Breast epithelium (tissue), 4 donors: ENCODE data around the gene FTO. TPM values are rescaled to one million over a fixed set of nuclear protein-coding genes. Genes with fewer than 3 reads are reported as not detected.

ENCODE experiments used
- DNase-seq, 2 donors: peaks; one replicate each; pipeline ENCODE4 v3.0.0-alpha.2; 2019; ENCODE audit warnings: low spot score in 2 of 2
- H3K27ac ChIP-seq, 2 donors: fragments of 200-600 bp; sonication (generic) in 1 of 2; one replicate each; pipeline ENCODE4 v1.5.1; 2016 to 2019; ENCODE audit warnings: mild to moderate bottlenecking in 1 of 2
- H3K27me3 ChIP-seq, 2 donors: fragments of 200-600 bp; sonication (generic) in 1 of 2; one replicate each; pipeline versions ENCODE4 v1.5.1 to v1.6.0; 2017 to 2019; ENCODE audit warnings: control low read depth in 1 of 2, mild to moderate bottlenecking in 1 of 2
- H3K36me3 ChIP-seq: fragments of 200-600 bp; one replicate; pipeline ENCODE4 v1.5.1; 2019
- H3K4me1 ChIP-seq, 2 donors: fragments of 200-600 bp; sonication (generic); one replicate each; pipeline ENCODE4 v1.5.1; 2016 to 2019; ENCODE audit warnings: control low read depth in 1 of 2
- H3K4me3 ChIP-seq, 3 donors: fragments of 200-600 bp; sonication (generic); 1 replicate in 2 of 3; 2 replicates in 1 of 3; pipeline ENCODE4 v1.5.1; 2016 to 2019; ENCODE audit warnings: mild to moderate bottlenecking in 3 of 3, moderate library complexity in 2 of 3
- H3K9me3 ChIP-seq, 2 donors: fragments of 200-600 bp; sonication (generic) in 1 of 2; one replicate each; pipeline ENCODE4 v1.5.1; 2016 to 2019; ENCODE audit warnings: control low read depth in 1 of 2
- POLR2A ChIP-seq: fragments of 450-650 bp; IDR thresholded peaks from one replicate; pipeline ENCODE4 v1.6.1; 2016; ENCODE audit warnings: antibody characterized with exemption, mild to moderate bottlenecking, moderate library complexity
- POLR2AphosphoS5 ChIP-seq, 3 donors: sonication (generic); formaldehyde crosslinking; IDR thresholded peaks; one replicate each; pipeline ENCODE4 v1.6.1; 2017; ENCODE audit warnings: antibody characterized with exemption in 3 of 3
- intact Hi-C: fragments of 100-400 bp; cut with DNase I; formaldehyde crosslinking; loops from one replicate; pipeline ENCODE4 v1.15.1; 2023; ENCODE audit warnings: low total_unique reads
- total RNA-seq, 3 donors: library from RNA; depleted of rRNA; stranded (reverse); fragments of >200 nt; gene quantifications; one replicate each; pipeline ENCODE4 v1.1.0, GENCODE V29; 2016
- TF ChIP-seq, protein P1 (sequence below), 3 donors: fragments of 450-650 bp; IDR thresholded peaks; one replicate each; pipeline ENCODE4 v1.5.1; 2016 to 2017; ENCODE audit warnings: antibody characterized with exemption in 3 of 3, mild to moderate bottlenecking in 3 of 3, moderate library complexity in 3 of 3

The FTO gene
- total RNA-seq, 3 donors from 2014 or later: 109 to 193 (median 174) TPM

DNA sequence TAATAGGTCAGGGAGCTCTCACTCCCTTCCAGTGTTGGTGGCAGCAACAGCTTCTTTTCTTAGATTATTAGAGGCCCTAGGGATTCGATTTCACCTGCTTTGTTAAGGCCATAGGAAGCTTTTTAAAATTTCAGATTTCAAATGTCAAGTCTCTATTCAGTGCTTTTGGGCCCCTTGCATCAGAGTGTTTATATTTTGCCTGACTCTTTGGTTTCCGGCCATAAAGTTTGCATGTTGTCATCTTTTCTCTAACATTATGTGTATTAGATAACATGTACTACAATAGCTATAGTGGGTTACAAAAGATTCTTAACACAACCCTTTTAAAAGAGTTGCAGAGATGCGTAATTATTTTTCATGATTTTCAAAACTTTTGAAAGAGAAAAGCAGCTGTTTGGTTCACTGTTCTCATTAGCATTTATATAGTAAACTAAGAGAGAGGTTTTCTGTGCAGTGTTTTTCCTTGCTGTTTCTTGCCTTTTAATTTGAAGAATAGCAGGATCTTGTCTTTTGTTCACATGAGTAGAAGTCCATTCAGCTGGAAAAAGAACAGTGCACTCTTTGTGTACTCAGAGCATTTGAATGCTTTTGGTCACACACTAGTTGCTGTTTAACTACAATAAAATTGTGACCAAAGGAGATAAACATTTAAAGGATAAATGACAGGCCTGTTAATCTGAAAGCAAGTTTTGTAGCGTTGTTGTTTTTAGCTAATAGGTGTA, 52.5 kb downstream of the FTO start:
- no peaks in the 10 kb centered on the region for H3K4me1 ChIP-seq
- no peaks in the 10 kb centered on the region for H3K36me3 ChIP-seq
- intact Hi-C loops: no loop called here
- H3K4me3 ChIP-seq: no peak overlapping the region
- TF ChIP-seq POLR2A (no peak), POLR2AphosphoS5 (IDR thresholded peaks at IDR 0.05) (no peak)
- TF ChIP-seq, protein P1, sequence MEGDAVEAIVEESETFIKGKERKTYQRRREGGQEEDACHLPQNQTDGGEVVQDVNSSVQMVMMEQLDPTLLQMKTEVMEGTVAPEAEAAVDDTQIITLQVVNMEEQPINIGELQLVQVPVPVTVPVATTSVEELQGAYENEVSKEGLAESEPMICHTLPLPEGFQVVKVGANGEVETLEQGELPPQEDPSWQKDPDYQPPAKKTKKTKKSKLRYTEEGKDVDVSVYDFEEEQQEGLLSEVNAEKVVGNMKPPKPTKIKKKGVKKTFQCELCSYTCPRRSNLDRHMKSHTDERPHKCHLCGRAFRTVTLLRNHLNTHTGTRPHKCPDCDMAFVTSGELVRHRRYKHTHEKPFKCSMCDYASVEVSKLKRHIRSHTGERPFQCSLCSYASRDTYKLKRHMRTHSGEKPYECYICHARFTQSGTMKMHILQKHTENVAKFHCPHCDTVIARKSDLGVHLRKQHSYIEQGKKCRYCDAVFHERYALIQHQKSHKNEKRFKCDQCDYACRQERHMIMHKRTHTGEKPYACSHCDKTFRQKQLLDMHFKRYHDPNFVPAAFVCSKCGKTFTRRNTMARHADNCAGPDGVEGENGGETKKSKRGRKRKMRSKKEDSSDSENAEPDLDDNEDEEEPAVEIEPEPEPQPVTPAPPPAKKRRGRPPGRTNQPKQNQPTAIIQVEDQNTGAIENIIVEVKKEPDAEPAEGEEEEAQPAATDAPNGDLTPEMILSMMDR (IDR thresholded peaks at IDR 0.05): no peak
- DNase-seq: no peak
- H3K9me3 ChIP-seq: no peaks in the 10 kb centered on the region
- peak overlapping the region; percentile 33 to 48 for H3K27ac ChIP-seq
- H3K27me3 ChIP-seq: no peaks in the 10 kb centered on the region

- DNase-seq: no peak
- H3K27me3 ChIP-seq: no peaks in the 10 kb centered on the region
- no peak overlapping the region for H3K4me3 ChIP-seq
- intact Hi-C loops: no loop called here
- no peaks in the 10 kb centered on the region for H3K36me3 ChIP-seq
- H3K9me3 ChIP-seq: no peaks in the 10 kb centered on the region
- H3K4me1 ChIP-seq: no peaks in the 10 kb centered on the region
- TF ChIP-seq POLR2AphosphoS5 (IDR thresholded peaks at IDR 0.05) (no peak), POLR2A (no peak)
- TF ChIP-seq, protein P1 (IDR thresholded peaks at IDR 0.05): no peak
- no peak overlapping the region for H3K27ac ChIP-seq
Measured at GRCh38 chr16:53757971-53758609, 54.1 kb downstream of the FTO start.

- DNase-seq: no peak
Measured at GRCh38 chr16:53761962-53762703, 58.2 kb downstream of the FTO start.

GRCh38 chr16:53766304-53767016, 62.5 kb downstream of the FTO start:
- DNase-seq: no peak
- TF ChIP-seq POLR2A: no peak
- TF ChIP-seq, protein P1 (IDR thresholded peaks at IDR 0.05): no peak
- no peak for TF ChIP-seq POLR2AphosphoS5 (IDR thresholded peaks at IDR 0.05)
- Histone ChIP-seq H3K27me3 (no peaks in the 10 kb centered on the region), H3K36me3 (no peaks in the 10 kb centered on the region), H3K4me3 (no peak overlapping the region), H3K9me3 (no peaks in the 10 kb centered on the region), H3K27ac (no peak overlapping the region), H3K4me1 (no peaks in the 10 kb centered on the region)
- intact Hi-C loops: no loop called here

More at GRCh38 chr16:53761962-53762703, 58.2 kb downstream of the FTO start:
- H3K9me3 ChIP-seq: no peaks in the 10 kb centered on the region
- intact Hi-C loops: no loop called here
- no peaks in the 10 kb centered on the region for H3K27me3 ChIP-seq
- H3K36me3 ChIP-seq: no peaks in the 10 kb centered on the region
- no peak overlapping the region for H3K4me3 ChIP-seq
- no peak for TF ChIP-seq POLR2AphosphoS5 (IDR thresholded peaks at IDR 0.05)
- TF ChIP-seq POLR2A: no peak
- TF ChIP-seq, protein P1 (IDR thresholded peaks at IDR 0.05): no peak
- no peak overlapping the region for H3K27ac ChIP-seq
- H3K4me1 ChIP-seq: no peaks in the 10 kb centered on the region
